ENCODE data around the gene TNNC2.
"Not testable (repeated sequence)": the region's sequence is repeated elsewhere in the genome, so short reads cannot be mapped to it uniquely, and the experiment has no call there.

The TNNC2 gene

DNA sequence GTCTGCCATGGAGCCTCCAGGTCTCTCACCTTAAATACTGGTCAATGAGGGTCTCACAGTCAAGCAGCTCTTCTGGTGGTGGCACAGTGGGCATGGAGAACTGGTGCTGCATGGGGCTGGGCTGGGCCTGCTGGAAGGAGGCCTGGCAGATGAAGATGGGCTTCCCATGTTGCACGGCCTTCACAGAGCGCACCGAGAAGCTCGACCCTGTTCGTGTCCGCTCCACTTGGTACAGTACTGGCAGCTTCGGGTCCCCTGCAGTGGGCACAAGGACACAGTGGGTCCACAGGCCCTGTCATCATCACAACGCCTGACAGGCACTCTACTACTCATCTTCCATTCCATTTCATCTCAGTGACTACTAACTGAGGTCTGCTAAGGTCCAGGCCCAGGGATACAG lies 21.3 kb upstream of the TNNC2 start:
- DNase-seq: no peak

DNA sequence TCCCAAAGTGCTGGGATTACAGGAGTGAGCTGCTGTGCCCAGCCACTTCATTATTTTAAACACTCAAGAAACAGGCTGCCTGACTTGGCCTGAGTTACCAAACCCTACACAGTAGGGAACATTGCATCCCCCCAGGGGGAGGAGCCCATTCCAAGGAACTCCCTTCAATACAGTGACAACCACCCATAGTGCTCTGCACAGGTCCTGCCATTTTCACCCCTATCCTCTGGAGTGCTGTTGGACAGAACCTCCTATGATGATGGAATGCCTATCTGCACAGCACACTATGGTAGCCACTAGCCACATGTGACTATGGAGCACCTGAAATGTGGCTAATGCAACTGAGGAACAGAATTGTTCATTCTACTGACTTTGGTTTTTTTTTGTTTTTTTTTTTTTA lies 18.3 kb upstream of the TNNC2 start:
- DNase-seq: no peak

DNA sequence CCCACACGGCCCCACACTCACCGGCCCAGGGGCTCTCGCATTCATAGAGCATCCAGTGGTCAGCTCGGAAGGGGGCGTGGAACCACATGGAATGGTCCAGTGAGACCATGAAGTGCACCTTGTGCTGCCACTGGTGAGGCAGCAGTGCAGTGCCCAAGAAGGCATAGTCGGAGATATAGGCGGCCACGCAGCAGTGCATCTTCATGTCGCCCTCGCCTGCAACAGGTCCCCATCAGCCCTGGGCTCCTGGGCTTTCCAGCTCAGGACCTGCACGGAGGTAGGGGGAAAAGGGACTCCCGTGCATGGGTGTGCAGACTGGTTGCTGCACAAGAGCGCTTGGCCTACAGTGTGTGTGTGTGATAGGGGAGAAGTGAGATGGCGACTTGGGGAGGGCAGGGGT lies 16.4 kb upstream of the TNNC2 start:
- DNase-seq: no peak

DNA sequence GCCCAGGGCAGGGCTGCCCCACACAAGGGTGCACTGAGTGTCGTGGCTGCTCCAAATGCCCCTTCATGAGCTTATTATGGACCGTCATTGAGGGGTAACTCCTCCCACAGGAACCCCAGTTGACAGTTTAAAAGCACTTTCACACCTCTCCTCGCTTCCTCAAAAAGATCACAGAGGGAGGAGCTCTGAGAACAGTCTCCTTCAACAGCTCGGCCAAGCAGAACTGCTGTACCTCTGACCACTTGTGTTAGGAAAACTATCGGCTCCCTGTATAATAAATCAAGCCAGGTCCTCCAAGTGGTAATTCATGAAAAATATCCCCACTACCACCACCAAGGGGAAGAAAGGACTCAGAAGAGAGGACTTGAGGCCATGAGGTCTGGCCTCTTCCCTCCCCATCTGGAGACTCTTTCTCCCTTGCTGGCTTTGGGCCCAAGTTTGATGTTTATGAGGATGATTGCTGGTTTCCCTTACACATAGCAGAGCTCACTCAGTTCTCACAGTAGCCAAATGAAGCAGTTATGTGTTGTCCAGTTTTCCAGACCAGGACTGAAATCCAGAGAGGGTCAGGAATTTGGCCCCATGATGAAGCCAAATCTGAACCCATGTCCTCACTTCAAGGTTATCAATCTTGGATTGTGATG lies 15.2 kb upstream of the TNNC2 start:
- DNase-seq: no peak

DNA sequence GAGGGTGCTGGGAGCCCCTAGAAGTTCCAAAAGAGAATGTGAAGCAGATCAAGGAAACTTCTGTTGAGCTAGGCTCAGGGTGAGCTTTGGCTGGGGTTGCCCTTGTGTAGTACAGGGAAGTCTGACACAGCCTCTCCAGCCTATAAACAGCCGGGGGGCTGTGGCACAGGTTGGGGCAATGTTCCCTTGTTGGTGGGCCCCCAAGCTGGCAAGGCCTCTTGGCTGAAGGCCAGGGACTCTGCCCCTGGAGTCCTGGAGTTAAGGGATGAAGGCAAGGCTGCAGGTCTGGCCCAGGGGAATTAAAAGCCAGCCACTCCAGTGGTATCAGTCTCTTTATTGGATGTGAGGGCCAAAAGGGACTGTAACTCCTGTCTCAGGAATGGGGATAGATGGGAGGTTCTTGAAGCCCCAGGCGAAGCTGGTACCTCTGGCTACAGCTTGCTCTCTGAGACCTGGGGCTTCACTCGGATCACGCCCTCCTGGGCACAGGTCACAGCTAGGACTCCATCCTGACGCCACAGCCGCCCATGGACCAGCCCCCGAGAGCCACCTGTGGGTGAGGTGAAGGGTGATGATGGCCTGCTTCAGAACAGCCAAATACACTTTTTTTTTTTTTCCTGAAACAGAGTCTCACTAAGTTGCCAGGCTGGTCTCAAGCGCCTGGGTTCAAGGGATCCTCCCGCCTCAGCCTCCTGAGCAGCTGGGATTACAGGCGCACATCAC lies 14.5 kb upstream of the TNNC2 start:
- no peak for DNase-seq

DNA sequence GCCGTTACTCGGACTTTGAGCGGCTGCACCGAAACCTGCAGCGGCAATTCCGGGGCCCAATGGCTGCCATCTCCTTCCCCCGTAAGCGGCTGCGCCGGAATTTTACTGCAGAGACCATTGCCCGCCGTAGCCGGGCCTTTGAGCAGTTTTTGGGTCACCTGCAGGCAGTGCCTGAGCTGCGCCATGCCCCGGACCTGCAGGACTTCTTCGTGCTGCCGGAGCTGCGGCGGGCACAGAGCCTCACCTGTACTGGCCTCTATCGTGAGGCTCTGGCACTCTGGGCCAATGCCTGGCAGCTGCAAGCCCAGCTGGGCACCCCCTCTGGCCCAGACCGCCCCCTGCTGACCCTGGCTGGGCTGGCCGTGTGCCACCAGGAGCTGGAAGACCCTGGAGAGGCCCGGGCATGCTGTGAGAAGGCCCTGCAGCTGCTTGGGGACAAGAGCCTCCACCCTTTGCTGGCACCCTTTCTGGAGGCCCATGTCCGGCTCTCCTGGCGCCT lies 13.6 kb upstream of the TNNC2 start:
- peak in 1 of 14 donors; percentile 10 for DNase-seq

DNA sequence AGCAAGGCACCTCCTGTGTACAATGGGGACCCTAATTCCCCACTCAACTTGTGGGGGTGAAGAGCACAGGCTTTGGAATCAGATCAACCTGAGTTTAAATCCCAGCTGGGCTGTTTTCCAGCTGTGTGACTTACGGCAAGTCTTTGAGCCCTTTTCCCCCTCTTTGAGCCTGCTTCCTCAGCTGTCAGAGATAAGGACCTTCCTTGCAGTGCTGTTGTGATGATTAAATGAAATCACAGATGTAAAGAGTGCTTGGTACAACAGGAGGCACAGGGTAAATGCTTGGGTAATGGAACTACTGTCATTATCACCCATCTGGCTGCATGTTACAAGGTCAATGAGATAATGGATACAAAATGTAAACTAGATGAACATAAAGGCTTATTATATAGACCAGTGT lies 9.7 kb upstream of the TNNC2 start:
- DNase-seq: no peak

DNA sequence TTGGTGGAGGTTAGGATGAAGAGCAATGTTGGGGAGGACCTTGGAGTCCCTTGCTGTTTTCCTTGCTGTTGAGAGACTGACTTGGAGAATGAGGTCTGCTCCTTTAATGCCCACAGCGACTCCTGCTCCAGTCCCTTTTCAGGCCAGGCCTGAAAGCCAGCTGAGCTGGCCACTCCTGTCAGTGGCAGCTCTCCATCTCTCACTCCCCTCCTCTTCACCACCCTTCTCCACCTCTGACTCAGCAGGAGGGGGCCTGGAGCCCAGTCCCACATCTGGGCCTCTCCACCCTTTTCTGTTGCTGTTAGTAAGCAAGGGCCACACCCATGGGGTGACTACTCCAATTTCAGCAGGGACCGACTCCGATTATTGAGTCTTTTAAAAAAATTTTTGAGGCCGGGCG lies 8.7 kb upstream of the TNNC2 start:
- DNase-seq: peak in 3 of 14 donors; percentile 5 to 48 (median 7)

DNA sequence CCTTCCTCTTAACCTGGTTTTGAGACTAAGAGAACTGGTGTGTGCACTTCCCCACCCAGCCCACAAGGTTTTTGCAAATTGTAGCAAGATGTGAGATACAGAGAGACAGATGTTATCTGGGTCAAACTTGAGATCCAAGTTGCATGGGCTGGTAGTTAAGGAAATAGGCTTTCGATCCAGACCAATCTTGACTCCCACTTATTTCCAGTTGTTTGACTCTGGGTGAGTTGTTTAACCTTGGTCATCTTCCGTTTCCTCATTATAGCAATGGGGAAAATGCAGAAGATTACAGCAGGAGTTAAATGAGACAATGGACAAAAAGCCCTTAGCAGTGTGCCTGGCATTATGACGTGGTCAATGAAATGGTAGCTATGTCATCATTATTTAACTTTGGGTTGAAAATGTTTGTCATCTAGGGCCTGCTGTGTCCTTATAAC lies 8.2 kb upstream of the TNNC2 start:
- no peak for DNase-seq

DNA sequence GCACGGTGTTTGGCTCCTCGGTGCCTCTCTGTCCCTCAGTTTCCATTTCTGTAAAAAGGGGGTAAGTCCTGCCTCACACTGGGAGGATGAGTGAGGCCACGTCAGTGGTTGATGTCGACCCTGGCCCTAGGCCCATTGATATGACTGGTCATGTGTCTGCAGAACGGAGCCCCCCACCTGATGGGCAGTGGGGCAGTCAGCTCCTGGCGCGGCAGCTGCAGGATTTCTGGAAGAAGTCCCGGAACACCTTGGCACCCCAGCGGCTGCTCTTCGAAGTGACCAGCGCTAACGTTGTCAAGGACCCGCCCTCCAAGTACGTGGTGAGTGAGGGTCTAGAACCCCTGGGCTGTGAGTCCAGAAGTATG lies 7.7 kb upstream of the TNNC2 start:
- DNase-seq: no peak

DNA sequence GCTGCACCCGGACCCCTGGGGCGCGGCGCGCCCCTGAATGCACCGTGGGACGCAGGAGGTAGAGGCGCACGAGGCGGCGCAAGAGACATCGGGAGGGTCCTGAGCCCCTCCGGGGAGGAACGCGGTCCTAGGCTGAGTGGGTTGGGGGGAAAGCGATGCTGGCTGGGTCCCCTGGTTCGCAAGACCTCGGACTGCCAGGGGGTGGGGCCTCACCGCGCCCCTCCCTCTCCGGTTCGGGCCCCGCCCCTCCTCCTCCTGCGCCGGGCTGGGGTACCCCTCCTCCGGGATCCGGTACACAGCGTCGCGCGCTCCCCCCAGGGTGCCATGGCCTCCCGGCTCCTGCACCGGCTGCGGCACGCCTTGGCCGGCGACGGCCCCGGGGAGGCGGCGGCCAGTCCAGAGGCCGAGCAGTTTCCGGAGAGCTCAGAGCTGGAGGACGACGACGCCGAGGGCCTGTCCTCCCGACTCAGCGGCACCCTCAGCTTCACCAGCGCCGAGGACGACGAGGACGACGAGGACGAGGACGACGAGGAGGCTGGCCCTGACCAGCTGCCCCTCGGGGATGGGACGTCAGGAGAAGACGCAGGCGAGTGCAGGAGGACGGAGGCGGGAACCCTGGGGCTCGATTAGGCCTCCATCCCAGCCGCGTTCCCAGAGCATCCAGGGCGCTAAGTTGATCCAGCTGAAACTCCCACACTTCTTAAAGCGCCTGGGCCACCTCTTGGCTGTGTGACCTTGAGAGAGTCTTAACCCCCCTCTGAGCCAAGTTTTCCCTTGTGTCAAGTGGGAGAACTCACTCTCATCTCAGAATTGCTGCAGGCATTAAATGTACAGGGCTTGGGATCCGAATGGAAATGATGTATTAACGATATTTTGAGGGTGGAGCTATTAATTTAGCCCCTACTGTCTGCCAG lies 7.0 kb upstream of the TNNC2 start:
- peak in 13 of 14 donors; percentile 36 to 83 (median 68) for DNase-seq

DNA sequence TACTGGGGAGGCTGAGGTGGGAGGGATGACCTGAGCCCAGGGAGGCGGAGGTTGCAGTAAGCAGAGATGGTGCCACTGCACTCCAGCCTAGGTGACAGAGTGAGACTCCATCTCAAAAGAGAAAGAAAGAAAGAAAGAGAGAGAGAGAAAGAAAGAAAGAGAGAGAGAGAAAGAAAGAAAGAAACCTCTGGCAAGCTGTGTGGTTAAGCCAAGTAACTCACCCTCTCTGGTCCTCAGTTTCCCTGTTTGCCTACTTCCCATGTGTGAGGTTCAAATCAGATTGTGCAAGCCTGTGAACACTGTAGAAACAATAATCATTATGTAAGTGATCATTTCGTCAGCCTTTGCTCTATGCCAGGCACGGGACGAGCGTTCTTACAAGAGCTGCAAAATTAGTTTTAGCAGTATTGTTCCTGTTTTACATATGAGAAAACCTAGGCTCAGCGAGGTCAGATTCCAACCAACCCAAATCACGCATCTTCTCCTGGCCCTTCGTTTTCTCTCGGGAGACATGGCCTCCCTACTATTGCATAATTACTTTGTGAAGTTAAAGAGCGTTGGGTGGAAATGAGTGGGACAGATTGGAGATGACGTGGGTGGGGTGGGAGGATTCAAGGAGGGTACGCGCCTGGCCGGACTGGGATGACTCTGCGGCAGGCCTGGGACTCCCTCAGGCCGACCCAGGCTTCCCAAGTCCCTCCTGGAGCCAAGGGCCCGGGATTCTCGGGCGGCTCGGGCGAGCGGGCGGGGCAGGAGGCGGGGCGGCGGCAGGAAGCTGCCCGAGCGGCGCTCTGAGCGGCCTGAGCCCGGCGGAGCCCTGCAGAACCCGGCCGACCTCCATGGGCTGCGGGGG lies 6.1 kb upstream of the TNNC2 start, which contains the start of gene SNX21:
Gene SNX21, plus strand, starts transcription at position 770 of the 853 bp plus-strand sequence. CDS start 121 bp downstream, outside the sequence.
- DNase-seq: peak in 12 of 14 donors; percentile 36 to 83 (median 70)

DNA sequence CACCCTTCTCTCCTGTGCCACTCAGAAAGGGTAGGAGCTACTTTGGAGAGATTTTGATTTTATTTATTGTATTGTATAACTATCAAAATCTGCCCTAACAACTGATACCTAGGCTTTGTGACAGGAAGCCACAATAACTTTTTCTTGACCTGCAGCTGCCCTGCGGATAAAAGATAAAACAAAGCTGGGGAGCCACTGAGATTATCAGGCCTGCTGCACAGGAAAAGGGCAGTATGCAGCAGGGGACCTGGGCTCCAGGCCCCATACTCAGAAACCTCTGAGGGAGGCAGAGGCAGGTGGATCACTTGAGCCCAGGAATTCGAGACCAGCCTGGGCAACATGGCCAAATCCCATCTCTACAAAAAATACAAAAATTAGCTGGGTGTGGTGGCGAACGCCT lies 5.5 kb upstream of the TNNC2 start:
- no peak for DNase-seq

DNA sequence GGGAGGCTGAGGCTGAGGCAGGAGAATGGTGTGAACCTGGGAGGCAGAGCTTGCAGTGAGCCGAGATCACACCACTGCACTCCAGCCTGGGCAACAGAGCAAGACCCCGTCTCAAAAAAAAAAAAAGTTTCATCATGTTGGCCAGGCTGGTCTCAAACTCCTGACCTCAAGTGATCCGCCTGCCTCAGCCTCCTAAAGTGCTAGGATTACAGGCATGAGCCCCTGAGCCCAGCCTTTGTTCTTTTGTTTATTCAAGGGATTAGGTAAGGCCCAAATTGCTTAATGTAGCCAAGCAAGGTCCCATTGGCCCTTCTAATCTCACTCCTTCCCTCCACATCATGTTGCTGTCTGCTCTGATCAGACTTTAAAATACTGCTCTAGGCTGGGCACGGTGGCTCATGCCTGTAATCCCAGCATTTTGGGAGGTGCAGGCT lies 2.6 kb upstream of the TNNC2 start:
- DNase-seq: not testable (repeated sequence)

DNA sequence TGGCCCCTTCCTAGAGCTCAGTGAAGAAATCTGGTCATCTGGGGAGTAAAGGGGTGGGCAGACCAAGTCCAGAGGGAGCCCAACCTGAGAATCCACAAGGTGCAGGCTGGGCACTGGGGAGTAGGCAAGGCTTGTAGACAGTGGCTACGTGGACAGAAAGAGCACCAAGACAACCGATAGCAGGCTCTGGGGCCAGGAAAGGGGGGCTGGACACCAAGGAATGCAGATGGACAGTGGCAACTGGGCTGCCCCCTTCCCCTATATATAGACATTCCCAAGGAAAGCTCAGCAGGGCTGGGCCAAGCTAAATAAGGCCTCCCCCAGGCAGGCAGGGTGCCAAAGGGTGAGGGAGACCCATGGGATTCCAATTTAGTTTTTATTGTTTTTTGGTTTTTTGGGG lies 1.5 kb upstream of the TNNC2 start:
- DNase-seq: no peak

DNA sequence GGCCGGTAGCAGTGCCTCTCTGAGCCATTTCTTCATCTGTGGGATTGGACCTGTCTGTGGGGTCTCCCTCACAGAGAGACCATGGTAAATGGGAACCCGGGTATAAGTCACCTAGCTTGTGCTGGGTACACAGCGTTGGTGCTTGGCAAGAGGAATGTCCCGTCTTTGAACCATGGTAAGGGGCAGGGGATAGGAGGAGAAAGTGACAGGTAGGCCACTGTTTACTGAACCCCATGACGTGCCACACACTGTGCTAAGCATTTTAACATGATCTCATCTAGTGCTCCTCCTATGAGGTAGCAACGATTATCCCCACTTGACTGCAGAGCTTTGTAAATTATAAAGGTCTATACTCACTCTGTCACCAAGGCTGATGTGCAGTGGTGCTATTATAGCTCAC lies 600 bp upstream of the TNNC2 start:
- no peak for DNase-seq

DNA sequence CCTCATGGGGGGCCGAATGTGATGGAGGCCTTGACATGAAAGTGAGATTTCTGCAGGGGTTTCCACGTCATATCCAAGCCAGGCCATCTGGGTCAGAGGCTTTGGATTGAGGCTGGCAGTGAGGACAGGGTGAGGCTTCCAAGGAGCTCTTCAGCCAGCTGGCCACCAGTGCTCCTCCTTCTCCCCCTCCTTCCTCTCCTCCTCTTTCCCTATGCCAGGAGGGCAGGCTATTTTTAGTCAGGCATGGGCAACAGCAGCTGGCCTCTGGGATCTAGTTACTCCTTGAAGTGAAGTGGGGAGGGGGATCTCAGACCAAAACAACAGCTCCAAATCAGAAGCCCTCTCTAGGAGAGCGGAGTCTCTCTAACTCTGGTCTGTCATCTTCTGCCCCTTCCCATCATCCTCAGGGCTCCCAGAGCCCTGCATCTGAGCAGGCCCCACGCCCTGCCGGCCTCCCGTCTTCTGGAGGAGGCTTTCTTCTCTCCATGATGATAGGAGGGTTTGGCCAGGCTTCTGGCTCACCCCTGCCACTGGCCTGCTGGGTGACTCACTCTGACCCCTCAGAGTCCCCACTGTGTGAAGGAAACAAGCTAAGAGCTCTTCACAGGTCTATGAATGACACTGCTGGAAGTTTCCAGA lies 612 bp downstream of the TNNC2 start:
- peak in 2 of 14 donors; percentile 10 to 85 for DNase-seq

DNA sequence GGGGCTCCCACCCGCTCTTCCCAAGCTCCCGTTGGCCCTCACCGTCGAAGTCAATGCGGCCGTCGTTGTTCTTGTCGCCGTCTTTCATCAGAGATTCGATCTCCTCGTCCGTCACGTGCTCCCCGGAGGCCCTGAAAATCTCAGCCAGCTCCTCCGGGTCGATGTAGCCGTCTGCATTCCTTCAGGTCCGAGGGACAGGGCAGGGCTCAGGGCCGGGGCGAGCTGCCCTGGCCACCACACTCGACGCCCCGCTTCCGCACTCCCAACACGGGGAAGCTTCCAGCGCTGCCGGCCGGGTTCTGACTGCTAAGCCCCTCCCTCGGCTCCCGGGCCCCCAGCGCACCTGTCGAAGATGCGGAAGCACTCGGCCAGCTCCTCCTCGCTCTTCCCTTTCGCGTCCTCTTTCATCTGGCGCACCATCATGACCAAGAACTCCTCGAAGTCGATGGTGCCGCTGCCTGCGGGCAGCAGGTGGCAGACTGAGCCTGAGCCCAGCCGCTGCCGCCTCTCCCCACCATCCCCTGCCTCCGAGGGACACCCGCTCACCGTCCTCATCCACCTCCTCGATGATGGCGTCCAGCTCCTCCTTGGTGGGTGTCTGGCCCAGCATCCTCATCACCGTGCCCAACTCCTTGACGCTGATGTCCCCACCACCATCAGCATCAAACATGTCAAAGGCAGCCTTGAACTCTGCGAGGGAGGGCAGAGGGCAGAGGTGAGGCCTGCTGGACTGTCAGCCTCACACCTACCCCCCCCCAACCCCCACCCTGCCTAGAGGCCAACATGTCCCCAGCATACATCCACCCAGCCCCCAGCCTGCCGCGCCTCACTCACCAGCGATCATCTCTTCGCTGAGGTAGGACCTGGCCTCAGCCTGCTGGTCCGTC lies 2.9 kb downstream of the TNNC2 start:
- peak in 1 of 14 donors; percentile 12 for DNase-seq

DNA sequence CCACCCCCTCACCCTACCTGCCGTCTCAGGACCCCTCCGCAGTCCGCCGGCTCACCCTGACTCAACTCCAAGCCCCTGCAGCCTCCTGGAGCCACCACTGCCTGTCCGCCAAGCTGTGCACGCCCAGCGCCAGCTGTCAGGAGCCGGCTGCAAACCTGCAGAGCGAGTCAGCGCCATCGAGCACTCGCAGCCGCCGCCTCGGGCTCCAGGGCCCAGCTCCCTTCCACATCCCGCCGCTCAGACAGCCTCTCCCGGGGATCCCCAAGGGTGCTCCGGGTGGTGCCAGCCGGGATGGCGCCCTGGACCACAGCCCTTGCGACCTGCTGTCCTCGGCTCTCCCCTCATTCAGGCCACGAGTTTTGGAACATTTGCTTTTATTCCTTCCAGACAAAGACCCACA lies 4.3 kb downstream of the TNNC2 start:
- DNase-seq: peak in 1 of 14 donors; percentile 29

DNA sequence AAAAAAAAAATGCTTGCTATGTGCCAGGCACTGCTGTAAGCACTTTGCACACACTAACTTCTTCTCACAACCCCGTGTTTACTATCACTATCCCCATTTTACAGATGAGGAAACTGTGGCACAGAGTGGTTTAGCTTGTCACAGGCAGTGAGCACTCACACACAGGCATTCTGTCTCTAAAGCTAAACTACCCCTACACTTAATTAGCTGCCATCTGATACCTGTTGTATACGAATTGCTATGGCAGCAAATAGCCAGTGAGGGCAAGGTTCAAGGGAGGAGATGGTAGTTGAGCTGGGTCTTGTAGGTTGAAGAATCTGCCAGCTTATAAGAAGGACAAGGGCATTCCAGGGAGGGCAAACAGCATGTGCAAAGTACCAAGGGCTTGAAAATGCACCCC lies 5.2 kb downstream of the TNNC2 start:
- DNase-seq: no peak

Measured in C1 segment of cervical spinal cord (tissue), 14 donors.